Amniotic epithelial cell (primary cell): Measurements from ENCODE around the gene PAM.
"Not testable (repeated sequence)": the region's sequence is repeated elsewhere in the genome, so short reads cannot be mapped to it uniquely, and the experiment has no call there.

ENCODE experiments used
- DNase-seq: peaks from one replicate; pipeline ENCODE4 v3.0.0-alpha.2; 2010; ENCODE audit warnings: low read depth

Gene PAM

DNA sequence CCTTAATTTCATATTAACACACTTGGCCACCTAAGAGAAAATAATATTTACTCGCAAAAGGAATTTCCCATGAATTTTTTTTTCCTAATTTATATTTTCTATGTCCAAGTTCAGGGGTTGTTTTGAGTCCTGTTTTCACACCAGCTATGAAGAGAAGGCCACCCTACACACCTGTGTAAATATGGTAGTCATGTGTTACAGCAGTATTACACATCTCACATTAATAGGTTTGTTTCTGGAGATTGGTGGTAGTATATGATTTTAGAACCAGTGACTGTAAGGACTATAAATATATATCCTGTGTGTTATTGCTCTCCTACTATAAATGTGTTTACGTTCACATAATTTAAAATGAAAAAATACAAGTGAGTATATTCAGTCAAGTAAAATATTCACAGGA is 147.5 kb downstream of the PAM start:
- DNase-seq: no peak

DNA sequence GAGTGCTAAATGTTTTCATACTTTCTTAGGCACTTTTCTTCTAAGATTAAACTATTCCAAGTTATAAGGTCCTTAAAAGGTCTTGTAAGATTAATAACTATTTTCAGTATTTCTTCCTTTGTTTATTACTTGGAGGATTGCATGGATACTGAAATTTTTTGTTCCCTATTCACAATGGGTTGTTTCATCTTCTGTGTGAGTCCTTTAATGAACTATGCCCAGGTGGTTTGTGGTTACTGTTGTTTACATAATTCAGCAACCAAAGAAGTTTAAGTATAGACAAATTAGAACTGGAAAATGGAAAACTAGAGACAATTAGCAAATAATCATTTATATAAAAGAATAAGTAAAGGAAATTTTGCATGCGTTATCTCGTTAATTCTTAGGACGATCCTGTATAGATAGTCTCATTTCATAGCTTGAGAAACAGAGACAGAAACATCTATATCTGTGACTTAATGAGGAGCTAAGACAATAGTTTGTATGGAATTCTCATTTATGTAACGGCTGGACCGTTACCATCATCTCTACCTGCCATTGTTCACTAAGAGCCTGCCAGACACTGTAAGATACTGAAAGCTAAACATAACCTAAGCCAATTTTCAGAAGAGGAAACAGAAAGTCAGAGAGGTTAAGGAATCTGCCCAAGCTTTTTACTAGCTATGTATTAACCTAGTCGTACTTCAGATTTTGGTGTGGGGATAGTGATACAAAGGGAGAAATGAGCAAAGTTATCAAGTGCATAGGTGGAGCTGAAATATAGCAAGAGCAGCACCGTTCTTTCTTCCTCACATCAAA is 148.2 kb downstream of the PAM start:
- DNase-seq: peak; percentile 21

DNA sequence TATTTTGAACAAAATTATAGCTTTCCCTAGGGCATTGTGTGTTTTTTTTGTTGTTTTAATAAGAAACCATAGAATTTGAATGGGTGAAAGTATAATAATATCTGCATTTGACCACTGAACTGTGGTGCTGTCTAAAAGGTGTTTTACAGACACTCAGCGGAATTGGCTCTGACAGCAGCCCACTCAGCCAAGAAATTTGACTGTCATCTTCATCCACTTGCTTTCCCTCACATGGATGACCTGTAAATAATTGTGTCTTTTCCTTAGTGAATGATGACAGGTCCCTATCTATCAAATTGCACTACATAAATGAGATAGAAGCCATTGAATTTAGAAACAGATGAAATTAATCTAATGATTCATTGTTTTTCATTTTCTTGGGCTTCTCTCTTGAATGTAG is 150.0 kb downstream of the PAM start:
- no peak for DNase-seq

DNA sequence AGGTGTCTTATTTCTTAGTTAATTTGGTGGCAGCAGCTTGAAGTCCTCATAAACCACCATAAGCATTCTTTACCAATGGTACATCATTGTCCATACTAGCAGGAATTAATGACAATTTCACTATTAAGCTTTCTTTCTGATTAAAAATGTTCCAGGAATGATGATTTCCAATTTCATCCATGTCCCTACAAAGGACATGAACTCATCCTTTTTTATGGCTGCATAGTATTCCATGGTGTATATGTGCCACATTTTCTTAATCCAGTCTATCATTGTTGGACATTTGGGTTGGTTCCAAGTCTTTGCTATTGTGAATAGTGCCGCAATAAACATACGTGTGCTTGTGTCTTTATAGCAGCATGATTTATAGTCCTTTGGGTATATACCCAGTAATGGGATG is 152.0 kb downstream of the PAM start:
- DNase-seq: not testable (repeated sequence)

DNA sequence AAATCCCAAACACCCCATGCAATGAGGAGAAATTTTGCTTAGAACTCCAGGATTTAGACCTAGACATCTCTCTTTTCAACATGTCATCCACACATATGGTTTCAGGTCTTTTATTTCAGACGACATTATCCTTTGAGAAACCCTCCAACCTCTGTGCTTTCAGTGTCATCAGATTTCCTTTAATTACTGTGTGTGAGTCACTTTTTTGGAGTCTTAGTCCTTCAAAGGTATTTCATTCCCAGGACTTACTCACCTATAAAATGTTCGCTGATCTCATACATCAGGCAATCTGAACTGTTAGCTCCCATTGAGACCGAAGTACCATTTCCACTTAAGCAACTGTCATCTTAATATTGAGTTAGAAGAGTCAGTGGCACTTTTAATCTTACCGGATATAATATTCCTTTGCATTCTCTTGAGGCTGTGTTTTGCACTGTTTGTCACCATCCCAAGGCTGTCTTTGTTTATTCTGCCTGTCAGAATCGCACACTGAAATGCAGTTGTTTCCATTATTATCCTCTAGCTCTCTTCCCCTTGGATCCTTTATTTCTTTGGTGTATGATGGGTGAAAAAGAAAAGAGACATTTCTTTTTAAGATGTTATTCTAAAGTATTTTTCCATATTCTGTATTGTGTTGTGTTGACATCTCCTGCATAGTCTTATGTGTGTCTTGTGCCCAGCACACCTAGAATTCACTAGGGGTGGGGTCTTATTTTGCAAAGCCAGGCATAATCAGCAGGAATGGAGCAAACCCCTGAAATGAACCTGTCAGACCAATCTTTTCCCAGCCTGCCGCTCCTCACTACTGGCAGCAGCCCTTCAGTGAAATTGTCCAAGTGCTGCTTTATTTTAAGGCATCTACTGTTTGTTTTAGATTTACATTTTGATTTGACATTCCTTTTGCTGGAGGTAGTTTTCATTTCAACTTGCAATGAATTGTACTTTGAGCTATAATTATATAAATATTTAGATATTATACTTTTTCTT is 155.4 kb downstream of the PAM start:
- DNase-seq: peak; percentile 11

DNA sequence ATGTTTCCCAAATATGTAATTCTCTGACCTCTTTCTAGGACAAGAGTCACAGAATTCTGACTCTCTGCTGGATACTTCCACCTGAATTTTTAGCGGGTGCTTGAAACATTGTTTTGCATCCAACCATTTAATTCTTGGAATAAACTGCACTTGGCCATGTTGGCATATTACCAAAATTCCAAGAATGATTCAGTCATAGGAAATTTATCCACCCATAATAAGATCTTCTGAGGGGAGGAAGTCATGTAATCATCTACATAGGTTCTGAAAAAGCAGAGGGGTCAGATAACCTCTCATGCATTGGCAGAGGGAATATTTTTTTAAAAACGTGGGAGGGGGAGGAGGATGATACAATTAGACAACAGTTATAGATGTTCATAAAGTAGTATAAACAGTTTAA is 156.9 kb downstream of the PAM start:
- peak; percentile 61 for DNase-seq

DNA sequence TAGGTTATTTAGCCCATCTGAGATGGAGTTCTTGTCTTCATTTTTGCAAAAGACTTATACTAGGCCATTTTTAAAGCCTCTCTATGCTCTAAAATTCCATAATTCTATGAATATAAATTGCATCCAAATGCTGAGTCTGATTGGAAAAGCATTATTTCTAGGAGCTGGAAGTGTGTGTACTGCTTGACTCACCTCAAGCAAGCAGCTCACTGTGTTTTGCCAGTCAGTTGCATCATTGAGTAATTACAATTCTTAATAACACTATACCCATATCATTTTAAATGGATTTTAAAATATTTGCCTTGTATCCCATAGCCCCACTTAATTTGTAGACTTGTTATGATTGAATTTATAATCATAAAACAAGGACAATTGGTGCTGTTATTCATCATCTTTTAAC is 161.0 kb downstream of the PAM start:
- DNase-seq: no peak

DNA sequence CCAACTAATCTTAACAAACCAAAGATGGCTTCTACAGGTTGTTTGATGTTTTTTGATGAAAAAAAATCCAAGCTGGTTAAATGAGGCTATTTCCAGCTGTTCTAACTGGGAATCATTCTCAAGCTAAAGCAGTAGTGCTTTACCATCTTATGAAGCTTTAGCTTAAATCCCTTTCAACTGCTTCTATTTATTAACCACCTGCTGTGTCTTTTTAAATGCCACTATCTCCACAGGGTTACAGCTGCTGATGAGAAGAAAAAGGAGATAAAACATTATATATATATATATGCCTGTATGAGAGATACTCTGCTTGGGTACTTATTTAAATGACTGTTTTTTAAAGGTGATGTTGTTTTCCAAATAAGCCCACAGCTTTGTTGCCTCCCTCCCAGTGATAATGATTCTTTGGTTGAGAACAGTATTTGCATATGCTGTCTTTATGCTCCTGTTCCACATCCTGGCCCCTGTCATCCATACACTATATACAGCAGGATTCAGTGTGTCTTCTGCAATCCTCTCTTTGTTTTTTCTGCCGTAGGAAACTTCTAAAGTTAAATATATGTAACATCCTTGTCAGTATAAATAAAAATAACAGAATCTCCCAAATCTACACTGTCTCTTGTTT is 164.0 kb downstream of the PAM start:
- DNase-seq: no peak

DNA sequence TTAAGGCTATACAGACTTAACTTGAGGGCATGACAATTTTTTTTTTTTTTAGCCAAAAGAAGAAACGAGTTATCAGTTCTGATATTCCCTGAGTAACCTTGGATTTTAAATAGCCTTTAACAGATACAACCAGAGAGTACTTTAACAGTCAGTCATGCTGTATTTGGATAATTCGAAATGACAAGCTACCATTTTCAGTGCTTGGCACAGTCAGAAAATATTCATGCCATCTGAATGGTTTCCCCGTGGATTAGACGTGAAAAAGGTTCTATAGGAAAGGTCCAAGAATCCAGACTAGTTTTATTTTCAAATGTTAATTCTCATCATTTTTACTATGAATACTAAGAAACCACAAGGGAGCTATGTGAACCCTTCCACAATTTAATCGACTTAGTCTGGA is 165.7 kb downstream of the PAM start:
- no peak for DNase-seq

DNA sequence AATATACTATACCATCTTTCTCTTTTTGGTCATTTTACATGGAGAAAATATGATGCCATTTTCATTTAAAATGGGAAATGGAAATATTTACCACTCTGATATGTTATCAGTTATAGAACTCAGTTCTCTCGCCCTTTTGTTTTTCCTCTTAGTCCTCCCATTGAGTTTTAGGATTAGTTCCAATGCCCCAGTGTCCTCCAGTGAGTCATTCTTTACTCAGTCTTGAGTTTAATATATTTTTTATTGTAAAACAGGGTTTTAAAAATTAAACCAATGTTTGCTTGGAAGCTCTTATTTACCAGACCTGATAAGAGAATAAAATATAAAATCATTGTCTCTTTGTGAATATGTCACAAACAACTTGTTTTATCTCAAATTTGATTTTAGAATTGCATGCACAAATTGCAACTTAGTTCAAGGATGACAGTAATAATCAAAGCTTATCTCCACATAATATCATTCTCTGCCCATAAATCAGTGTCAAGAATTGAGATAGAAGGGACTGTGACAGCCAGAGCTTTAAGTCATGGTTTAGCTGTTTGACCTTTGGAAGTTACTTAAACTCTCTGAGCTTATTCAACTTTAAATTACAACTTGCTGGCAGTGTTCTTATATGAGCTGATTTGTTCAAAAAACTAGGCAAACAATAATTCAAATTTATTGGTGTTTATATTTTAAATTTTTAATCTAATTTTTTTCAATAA is 166.4 kb downstream of the PAM start:
- DNase-seq: no peak

DNA sequence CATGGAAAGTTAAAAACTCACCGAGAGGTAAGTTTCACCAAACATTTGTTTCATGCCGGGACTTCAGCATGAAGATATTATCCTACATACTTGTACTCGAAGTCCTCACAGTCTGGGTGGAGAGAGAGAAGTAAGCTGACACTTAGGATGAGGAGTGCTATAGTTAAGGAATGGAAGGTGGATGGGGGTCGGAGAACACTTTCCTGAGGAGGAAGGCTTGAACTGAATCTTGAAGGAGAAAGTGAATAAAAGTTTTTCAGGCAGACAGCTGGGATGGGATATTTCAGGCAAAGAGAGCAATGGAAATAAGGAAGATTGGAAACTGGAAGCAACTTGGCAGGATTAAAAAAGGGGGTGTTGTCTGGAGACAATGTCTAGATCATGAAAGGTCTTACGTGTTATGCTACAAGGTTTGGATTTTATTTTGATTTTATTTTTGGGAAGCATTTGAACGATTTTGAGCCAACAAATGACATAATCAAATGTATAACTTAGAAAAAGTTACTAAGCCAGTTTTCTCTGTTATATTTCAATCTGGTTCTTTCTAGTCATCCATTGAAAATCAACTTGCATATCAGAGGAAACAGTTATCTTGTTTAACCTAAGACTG is 167.1 kb downstream of the PAM start:
- no peak for DNase-seq

DNA sequence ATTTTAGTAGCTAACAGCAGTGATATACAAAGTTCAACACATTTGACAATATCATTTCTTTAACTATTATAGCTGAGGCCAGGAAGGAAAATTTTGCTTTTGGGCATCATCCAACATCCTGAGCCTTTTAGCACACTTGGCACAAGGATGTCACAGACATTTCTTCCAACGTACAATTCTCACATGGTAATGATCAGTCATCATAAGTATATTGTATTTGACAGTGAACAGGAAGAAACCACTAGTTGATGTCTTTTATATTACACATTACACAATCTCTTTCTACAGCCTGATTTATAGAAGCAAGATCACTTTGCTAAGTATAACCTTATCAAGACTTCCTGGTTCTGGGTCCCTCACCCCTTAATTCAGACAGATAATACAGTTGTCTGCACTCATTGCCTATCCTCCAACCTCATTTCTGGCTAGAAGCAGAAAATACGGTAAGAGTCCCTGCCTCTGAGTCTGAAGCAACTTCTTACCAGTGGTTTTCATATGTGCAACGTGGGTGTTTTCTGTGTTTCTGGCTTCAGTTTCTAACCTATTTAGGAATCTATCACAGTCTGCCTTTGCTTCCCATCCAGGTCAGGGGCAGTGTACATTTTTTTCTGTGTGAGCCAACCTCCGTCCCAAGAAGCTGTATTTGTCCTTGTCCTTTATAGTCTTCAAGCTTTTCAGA is 167.8 kb downstream of the PAM start:
- no peak for DNase-seq

DNA sequence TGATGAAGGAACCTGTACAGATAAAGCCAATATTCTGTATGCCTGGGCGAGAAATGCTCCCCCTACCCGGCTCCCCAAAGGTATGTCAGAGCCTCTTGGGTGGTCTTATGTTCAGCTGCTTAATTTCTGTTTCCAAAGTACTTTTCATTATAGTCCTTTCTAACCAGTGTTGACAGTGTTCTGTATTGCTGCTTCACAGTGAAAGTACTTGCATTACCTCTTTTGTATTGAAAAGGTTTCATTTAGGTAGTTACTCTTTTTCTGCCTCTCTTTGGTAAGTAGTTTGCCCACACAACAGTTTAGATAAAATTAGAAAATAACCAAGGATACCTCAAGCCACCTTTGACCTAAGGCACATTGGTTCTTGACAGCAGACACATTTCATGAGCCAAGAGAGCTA is 169.9 kb downstream of the PAM start:
- no peak for DNase-seq

DNA sequence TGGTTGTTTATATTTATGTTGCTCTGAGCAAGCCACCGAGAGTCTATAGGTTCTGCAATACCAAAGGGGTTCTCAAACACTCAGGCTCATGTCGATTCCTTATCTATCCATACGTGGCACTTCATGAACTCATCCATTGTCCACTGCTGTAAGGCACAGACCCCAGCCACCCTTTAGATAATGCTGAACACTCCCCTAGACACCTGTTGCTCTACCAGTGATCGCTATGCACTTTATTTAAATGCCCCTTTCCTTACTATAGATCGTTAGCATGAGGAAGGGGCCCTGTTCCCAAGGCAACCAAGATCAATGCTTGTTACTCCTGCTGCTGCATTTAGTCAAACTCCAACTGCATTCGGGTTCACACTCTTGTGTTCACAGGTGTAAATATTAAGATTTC is 171.9 kb downstream of the PAM start:
- no peak for DNase-seq

DNA sequence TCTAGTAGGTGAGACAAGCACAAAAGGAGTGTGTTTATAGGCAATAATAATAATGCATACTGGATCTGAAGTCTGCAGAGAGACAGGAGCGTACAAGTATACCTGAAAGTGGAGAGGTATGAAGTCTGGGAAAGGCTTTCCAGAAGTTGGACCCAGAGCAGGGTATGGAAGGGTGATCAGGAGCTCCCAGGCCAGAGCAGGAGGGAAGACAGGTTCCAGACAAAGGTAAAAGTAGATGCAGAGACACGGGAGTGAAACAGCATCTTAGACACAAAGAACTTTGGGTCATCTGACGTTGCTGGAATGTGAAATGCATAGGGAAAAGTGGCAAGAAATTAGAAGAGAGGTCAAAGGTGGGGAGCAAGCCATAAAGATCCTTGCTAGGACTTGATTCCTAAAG is 175.1 kb downstream of the PAM start:
- no peak for DNase-seq

DNA sequence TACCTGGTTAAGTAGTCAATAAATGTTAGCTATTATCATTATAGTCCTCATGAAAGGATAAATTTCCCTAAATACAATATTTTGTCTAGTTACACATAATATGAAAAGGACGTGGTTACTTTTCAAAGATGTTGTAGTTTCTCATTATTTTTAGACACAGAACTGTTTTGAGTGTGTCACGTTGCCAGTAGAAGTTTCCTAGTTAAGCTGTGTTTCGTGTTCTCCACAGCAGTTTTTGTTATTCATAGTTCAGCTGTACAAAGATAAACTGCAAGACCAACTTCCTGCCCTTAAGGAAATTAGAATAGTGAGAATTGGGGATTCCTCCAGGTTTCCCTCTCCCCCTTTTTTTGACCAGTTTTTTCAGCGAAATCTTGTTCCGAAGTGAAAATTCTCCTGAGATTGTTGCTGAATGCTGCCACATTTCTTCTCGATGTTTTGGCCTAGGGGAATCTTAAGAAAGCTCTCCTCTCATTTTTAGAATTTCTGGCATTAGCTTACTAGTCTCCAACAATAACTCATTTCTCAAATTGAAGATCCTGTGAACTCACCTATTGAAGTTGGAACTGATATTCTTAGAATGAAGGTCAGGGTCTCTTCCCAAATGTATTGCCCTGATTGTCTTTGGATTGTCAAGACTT is 176.1 kb downstream of the PAM start:
- DNase-seq: no peak

DNA sequence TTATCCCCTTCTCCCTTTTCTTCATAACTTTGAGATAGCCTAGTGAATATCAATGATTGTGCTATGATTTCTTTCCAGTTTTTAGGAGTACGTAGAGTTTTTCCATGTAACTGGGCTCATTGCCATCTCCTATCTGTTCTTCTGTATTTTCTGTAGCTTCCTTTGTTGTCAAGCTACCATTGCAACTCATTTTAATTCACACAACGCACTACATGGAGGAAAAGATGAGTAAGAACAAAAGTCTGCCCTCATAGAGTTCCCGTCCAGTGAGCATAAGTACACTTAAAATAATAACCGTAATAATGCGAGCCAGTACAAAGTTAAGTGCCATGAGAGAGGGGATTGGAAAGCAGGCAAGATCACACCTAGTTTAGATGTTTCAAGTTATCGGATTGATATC is 177.7 kb downstream of the PAM start:
- no peak for DNase-seq

DNA sequence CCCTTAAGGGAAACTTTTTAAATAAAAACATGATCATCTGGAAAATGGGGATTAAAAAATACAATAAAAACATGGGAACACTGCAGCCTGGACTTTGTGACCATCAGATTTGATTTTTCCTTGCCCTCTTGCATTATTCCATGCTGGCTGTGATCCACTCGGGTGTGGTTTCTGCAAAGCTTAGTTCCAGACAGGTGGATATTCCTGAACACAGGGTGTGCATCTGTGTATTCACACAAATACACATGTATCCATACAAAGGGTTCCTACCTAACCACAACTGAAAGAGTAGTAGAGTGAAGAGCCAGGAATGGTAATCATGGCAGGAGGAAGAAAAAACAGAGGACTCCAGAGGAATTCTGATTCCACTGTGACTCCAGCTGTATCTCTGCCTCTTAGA is 178.2 kb downstream of the PAM start:
- no peak for DNase-seq

DNA sequence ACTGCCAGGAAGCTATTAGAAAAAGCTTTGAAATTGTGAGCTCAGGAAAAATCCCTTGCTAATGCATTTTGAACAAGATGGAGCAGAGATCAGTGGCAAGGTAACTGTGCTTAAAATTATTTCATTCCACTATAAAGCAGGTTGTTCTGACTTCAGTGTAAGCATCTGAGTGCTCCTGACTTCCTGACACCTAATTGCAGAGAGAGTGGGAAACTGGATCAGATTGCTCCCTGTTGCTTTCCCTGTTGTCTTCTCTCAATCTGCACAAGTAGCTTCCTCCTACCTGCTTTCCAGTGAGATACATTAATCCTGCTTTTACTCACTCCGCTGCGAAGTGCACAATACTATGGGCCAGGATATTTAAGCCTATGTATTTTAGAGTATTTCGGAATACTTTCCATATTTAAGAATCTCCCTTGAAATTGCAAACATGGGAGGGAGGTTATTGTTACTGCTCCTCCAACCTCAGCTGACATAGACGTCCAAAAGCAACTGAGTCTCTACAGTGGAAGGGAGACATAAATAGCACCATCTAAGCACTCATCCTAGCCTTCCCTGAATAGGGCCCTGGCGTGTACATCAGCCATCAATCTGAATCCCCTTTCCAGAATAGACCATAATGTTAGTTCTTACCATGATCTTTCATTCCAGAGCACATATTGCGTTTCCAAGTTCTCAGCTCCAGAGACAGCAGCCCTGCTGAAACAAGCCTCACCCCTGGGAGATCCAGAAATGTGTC is 178.8 kb downstream of the PAM start:
- DNase-seq: no peak

DNA sequence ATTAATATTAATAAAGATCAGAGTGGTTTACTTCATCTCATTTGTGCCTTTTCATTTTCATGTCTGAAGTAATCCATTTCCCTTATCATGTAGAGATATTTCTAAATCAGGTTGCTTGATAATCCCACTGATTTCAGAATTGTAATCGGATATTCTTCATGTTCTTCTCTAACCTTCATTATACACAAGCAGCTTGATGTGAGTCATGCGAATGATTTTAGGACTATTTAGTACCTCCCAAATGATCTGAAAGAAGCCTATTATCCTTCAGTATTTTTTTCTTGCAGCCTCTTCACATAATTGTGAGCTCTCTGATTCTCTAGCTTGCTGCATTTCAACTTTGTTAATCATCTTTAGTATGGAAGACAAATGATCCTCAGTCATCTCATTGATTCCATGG is 182.8 kb downstream of the PAM start:
- DNase-seq: peak; percentile 3
